ENCODE measurements around the gene TSTD1.
A peak's percentile ranks its signal among the peaks of the same experiment; 100 is the strongest.

The TSTD1 gene, protein sequence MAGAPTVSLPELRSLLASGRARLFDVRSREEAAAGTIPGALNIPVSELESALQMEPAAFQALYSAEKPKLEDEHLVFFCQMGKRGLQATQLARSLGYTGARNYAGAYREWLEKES

DNA sequence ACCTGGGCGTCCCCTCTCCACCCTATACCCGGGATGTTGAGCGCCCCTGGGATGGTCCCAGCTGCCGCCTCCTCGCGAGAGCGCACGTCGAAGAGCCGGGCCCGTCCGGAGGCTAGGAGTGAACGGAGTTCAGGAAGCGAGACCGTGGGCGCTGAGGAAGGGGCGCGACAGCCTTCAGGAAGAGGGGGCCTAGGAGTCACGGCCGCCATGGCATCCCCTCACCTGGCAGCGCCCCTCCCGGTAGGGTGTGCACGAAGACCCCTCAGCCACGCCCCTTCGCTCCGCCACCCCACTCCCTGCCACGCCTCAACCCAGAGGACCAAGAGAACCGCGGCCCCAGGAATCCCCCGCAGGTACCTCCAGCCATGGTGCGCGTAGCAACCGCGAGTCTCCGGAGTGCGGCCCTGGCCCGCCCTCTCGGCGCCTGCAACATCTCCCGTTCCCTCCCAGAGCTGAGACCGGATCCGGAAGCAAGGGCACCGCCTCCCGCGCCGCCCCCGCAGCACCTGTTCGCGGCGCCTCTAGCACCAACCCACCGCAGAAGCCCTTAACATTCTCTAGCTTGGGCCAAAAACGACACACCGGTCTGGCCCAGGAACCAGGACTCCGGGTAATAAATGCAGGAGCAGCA is at the start of gene TSTD1:
Gene TSTD1 (minus strand): TSS at position 442 of the 631 bp plus-strand sequence. CDS start 75 bp downstream, at position 367.
- DNase-seq (ENCODE audit: low read depth in 2 of 2) = peak; percentile 81 to 82

DNA sequence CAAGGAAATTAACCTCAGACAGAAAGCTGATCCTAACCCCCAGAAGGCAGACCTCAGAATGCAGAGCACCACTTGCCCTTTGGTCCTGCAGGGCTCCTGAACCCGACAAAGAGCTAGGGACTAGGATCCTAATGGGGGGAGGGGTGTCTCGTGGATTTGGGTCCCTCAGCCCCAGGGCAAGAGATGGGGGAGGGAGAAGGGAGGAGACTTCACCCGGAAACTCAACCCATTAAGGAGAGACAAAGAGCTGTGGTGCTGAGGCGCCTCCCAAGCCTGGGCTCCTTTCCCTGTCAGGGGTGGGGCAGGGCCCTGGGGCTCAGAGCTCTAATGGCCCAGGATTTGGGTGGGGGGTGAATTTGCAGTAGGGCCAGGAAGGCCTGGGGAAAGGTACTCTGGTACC is 47.7 kb upstream of the TSTD1 start:
- no peak for DNase-seq (ENCODE audit: low read depth in 2 of 2)

DNA sequence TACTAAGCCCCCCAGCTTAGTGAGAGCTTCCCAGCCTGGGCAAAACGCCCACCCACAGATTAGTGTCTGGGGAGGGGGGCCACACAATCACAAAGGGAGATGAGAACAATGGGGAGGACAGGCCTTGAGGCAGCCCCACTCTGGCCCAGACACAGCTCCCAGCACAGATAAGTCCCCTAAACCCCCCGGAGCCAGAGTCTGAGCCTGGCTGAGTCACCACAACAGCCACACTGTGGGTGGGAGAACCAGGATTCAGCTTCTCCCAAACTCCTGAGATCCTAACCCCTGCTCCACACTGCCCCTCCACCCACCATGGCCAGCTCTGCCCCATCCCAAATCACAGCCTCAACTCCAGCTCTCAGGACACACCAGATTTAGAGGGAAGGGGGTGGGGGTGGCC is 46.4 kb upstream of the TSTD1 start:
- DNase-seq (ENCODE audit: low read depth in 2 of 2) = no peak

DNA sequence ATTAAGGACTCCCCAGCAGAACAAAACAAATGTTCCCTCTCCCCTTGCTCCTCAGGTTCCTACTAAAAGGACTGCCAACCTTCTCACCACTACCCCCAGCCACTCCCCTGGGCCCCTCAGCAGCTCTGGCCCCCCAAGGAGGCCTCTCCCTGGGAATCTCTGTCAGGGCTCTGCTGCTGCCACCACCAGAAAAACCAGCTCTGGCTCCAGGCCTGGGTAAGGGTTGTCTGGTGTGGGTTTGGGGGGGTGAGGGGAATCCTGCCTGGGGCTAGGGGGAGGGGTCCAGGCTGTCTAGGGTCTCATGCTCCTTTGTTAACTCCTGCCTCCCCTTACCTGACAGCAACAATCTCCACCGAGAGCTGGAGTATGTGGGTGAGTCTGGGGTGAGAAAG is 45.8 kb upstream of the TSTD1 start:
- no peak for DNase-seq (ENCODE audit: low read depth in 2 of 2)

DNA sequence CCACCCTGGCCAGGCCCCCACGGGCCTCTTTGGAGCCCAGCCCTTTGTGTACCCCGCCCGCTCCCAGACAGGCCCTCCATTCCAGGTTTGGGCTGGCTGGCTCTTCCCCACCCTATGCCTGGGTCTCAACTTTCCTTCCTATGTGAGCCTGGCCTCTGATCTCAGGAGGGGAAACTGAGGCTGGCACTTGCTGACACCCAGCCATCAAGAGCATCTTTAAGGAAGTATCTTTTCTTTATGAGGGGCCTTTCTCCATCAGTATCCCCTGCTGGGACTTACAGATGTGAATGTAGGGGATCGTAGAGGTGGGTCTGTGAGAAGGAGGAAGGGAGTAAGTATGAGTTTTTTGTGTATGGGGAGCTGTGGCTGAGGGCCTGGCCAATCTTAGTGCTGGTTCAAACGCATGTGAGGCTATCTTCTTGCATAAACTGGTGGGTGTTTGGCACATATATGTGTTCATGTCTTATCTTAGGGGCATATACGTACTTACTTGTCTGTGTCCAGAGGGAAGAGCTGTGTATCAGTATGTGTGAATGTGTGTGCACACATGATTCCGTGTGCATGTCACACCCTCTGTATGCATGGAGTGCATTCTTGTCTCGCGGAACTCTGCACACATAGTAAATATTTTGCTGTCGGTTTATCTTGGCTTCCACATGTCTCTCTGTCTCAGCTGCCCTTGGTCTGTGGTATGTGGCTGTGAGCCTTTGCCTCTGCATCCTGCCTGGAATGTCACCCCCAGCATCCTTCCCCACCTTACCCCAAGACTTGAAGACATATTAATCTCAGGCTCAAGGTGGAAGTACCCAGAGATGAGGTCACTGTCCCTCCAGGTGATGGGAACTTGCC is 45.2 kb upstream of the TSTD1 start:
- no peak for DNase-seq (ENCODE audit: low read depth in 2 of 2)

DNA sequence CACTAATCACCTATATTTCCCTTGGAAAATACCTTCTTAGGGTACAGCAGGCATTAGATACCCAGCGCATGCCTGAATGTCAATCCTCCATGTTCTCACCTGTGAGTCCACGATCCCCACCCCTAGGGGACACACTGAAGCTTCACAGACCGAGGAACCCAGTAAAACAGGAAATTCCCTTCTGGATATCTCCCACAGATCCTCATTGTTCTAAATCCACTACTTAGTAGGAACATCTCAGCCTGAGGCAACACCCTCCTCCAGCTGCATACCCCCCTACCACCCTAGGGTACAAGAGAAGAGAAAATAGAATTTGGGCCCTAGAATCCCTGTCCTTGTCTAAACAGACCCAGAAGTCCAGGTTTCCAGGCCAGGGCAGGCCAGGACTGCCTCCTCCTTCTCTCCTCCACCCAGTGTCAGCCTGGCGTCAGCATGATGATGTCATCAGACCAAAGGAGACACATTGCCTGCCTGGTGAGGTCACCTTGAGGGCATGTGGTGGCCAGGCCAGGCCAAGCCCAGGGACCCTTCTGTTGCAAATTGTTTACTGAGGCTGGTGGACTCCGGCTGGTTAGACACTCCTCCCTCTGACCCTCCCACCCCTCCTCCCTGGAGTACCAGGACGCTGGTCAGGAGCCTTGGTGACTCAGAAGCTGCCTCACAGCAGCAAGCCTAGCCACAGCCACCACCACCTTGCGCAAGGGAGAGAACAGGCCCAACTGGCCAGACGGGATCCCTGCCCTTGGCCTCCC is 44.4 kb upstream of the TSTD1 start:
- DNase-seq (ENCODE audit: low read depth in 2 of 2) = no peak

DNA sequence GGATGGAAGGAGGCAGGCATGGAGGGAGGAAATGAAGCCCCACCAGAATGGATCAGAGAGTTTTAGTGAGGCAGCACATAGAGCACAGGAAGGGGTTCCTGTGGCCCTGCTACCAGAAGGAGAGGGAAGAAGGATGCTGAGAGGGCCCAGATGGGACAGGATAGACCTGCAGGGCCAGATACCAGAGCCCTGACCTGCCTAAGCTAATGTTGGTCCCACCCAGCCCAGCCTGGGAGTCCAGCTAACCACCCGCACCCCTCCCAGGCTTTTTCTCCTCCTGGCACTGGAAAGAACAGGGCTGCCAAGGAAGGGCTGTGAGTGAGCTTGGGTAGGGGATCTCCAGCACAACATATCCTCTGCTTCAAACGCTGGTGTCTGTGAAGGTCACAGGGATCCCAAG is 43.7 kb upstream of the TSTD1 start:
- no peak for DNase-seq (ENCODE audit: low read depth in 2 of 2)

DNA sequence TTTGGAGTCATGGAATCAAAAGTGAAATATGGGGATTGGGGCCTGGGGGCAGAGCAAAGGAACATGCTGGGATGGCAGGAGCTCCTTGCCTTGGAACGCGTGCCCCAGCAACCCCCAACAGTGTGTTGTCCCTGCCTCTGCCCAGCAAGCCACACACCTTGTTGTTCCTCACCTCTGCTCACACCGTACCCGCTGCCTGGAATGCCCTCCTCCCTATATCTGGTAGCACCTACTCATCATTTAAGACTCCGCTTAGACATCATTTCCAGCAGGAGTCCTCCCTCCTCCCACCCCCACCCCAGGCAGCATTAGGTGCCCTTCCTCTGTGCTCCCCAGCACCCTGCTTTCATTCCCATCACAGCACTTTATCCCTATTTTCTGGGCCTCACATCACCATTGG is 42.8 kb upstream of the TSTD1 start:
- no peak for DNase-seq (ENCODE audit: low read depth in 2 of 2)

DNA sequence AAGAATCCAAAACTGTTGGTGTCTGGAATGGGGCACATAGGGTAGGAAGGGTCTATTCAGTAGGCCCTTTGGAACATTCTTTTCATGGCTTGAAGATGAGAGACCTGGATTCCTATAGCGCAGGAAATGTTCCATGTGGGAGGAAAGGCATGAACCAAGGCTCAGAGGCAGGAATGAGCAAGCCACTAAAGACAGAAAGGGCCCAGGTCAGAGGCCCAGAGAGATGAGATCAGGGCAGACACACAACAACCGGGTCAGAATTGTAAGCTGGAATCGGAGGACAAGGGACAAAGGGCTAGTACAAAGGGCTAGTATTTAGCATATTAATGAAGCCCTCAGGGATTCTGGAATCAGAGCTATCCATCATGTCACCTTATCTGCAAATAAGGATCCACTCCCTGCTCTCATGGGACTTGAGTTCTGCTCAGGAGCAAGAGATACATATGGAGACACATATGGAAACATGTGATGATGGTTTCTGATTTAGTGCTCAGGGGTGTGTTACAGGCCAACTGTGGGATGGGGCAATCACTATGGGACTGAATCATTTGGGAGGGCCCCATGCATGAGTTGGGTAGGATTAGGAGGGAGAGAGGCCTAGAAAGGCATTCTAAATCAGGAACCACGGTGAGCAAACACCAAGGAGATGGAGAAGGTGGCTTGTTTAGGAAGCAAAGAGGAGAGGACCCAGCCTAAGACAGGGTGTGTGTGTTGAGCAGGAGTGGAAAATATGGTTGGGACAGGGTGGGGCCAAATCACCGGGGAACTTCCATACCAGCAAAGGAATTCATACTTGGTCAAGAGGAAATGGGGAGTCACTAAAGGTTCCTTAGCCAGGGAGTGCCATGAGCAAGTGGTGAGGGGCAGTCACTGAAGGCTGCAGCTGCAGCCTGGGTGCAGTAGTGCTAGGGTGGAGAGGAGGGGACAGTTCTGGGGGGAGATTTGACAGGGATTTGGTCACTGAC is 42.0 kb upstream of the TSTD1 start:
- DNase-seq (ENCODE audit: low read depth in 2 of 2) = no peak

DNA sequence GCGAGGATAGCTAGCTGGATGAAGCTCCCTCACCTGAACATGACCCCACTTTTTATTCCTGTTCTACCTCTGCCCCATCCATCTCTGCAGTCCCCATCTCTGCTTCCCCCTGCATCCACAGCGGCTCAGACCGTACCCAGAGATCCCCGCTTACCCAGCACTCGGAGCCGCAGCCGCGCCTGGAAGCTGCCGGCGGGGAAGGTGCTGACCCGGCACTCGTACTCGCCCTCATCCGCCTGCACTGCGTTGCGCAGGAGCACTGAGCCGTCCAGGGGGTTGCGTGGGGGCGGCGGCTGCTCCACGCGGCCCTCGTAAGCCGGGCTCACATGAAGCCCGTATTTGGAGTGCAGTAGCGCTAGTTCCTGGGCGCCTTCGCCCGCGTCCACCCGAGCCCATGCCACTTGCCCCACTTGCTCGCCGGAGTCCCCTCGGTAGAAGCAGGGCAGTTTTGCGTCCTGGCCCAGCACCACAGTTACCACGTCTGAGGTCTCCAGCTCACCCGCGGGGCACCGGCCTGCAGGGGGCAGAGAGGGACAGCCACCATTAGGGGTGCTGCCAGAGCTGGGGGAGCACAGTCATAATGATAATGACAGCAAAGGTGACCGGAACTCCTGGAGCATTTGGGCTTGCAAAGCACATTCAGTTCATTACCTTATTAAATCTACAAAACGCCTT is 40.8 kb upstream of the TSTD1 start:
- no peak for DNase-seq (ENCODE audit: low read depth in 2 of 2)

DNA sequence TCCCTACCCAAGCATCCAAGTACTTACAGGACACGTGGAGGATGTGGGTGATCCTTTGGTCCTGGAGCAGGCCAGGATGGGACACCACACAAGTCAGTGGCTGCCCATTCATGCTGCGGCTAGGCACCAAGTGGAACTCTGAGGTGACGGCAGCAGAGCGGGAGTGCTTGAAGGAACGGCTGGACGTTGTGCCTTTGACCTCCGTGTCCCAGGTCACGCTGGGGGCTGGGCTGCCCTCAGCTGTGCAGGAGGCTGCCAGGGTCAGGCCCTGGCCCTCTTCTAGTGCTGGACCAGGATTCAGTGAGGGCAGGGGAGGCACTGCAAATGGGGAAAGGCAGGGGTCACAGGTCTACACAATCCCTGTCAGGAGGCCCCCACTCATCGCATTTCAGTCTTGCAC is 38.7 kb upstream of the TSTD1 start:
- no peak for DNase-seq (ENCODE audit: low read depth in 2 of 2)

DNA sequence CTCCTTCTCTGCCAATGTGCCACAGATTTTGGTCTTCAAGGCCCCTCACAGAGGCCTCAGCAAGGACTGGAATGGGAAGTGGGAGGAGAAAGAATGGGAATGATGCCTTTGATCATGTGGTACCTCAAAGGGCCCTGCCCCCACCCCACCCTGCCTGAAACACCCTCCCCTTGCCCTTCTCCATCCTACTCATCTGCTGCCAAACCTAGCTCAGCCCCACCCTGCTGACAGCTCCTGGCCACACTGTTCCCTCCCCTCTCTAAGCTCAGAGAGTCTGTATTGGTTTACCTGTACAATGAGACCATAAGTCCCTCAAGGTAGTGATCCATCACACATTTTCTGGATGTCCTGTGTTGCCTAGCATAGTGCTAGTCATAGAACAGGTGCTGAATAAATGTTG is 37.6 kb upstream of the TSTD1 start:
- DNase-seq (ENCODE audit: low read depth in 2 of 2) = no peak

DNA sequence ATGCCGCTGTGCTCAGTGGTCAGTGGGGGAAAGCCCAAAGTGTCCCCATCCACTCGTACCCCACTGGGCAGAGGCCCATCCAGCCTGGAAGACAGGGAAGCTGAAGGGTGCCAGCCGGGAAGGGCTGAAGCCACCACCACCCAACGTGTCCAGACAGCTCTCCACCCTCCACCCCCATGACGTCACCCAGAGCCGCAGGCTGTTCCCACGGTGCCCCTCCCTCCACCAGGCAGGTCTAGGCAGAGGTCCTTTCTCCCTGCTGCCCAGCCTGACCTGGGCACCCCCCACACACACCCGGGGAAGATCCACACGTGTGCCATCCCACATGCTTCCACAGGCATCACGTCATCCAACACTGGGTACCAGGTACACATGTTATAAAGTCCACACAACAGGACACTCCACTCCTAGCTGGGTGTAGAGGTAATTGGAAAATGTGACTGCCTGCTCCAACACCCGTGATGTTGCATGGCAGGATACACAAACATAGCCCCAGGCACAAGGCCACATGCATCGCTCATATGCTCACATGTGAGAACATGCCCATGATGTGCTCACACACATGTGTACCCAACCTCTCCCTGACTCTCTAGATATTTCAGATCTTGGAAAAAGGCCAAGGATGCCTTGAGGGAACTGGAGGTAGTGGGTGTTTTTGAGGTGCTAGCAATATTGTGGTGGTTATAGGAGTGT is 36.1 kb upstream of the TSTD1 start:
- no peak for DNase-seq (ENCODE audit: low read depth in 2 of 2)

DNA sequence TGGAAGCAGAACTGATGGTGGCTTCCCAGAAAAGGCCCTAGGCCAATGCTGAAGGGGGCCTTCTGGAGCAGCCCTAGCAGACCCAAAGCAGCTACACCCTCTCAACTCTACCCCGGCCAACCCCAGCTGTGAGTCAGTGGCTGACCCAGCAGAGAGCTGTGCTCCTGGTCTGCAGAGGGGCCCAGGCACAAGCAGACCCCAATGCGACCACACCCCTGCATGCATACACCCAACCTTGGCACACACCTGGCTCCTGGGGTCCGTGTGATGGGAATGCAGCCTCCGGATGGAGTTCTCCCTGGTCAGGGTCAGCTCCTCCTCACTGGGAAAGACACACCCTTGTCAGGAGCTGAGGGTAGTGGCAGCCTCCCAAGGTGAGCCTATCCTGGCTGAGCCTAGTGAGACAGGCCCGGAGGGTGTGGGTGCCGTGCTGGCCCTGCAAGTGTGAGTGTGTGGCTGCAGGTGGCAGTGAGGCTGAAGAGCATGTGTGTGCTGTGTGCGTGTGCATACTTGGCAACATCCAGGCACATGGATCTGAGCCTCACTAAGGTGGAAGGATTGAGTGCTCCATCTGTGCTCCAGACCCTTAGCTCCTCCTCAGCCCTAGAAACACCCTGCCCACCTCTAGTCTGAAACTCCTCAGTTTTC is 34.8 kb upstream of the TSTD1 start:
- DNase-seq (ENCODE audit: low read depth in 2 of 2) = no peak

DNA sequence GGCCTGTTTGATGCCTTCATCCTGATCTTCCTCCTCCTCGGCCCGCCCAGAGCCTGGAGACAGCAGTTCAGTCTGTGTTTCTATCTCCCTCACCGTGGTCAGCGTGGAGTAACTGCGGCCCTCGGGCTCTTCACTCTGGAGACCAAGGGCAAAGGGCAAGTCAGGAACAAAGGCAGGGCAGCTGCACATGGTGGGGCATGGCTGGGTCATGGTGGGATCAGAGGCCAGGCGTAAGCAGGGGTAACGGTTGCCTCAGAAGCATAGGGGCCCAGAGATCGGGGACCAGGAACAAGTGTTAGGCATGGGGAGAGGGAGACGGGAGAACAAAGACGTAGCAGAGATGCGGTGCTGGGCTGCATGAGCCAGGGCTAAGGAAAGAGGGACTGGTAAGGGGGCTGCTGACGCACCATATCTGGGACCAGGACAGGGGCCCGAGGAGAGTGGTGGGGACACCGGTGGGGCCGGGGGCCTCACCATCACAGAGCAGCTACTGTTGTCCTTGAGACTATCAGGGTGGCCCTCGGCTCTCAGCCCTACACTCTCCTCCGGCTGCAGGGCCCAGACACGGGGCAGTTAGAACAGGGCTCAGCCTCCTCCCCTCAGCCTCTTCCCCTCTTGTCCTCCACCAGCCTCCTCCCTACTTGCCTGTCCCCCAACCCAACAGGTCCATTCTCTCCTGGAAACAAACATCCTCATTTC is 34.1 kb upstream of the TSTD1 start:
- no peak for DNase-seq (ENCODE audit: low read depth in 2 of 2)

DNA sequence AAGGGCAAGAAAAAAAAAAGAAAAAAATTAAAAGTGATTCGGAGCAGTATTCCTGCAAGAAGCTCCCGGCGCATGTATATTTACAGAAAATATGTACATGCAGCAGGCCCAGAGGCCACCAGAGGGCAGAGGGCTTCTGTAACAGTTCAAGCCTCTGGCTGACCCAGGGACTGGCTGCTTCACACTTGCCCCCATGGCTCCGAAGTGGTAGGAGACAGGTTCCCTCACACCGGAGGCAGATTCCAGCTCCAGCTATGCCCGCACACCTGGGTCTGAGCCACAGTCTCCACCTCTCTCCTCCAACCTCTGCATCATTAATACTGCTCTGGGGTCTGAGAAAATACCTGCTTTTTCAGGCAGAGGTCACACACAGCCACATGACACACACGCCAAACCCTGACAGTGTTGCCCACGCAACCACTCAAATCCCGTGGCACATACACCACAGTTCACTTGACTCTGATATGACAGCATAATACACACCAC is 33.2 kb upstream of the TSTD1 start:
- DNase-seq (ENCODE audit: low read depth in 2 of 2) = no peak

DNA sequence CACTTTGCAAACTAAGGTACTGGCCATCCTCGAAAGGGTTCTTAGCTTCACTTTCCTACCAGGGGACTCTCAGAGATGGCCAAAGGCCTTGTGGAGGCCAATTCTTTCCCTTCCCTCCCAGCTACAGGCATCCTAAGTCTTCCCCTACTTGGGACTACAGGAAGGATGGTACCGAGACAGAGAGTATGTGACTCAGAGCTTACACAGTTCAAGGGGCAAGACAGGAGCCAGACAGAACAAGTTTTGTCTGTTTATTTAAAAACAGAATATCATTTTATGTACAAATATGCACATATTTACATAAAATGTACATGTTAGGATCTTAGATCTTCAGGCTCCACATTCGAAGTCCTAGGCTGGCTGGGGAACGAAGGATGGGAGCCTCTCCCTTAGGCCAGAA is 32.0 kb upstream of the TSTD1 start:
- DNase-seq (ENCODE audit: low read depth in 2 of 2) = no peak

DNA sequence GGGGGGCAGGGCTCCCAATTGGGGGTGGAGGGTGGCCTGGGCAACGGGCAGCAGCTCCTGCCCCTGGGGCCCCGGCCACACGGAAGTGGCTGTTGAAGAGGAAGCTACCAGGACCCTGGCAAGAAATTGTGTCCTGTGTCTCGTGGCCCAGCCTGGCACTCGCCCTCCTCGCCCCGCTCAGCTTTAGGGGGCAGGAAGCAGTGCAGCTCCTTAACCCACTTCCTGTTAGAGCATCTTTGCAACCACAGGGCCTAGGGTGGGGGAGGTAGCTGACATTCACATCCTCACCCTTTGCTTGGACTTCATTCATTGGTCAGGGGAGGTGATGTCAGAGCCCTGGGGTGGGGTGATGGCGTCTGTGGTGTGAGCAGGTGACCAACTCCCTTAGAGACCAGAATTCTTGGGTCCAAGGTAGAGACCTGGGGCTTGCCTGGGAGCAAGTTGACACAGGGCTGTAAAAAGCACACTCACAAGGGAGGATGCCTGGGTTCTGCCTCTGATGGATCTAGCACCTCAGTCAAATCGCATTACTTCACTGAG is 31.0 kb upstream of the TSTD1 start, which contains the start of gene ARHGAP30:
Gene ARHGAP30 (minus strand): TSS at position 161 of the 540 bp plus-strand sequence. CDS start 267 bp downstream, outside the sequence.
- peak; percentile 84 to 86 for DNase-seq (ENCODE audit: low read depth in 2 of 2)
